Measurements from ENCODE around the gene PINK1. TPM values are rescaled to one million over a fixed set of nuclear protein-coding genes. Genes with fewer than 3 reads are reported as not detected.
"Not testable (repeated sequence)": the region's sequence is repeated elsewhere in the genome, so short reads cannot be mapped to it uniquely, and the experiment has no call there.

The PINK1 gene
- total RNA-seq, 1 experiment from 2014 or later = 39.7 TPM

GRCh38 chr1:20644416-20644815 is 11.2 kb downstream of the PINK1 start:
- DNase-seq (ENCODE audit: low read depth) = no peak

- no peak for DNase-seq (ENCODE audit: low read depth)
Observed at GRCh38 chr1:20645414-20645813, 12.2 kb downstream of the PINK1 start.

- no peak for DNase-seq (ENCODE audit: low read depth)
Observed at GRCh38 chr1:20648438-20648837, 15.2 kb downstream of the PINK1 start.

GRCh38 chr1:20648946-20649345 is 15.7 kb downstream of the PINK1 start:
- DNase-seq (ENCODE audit: low read depth) = no peak

GRCh38 chr1:20652300-20652699 is 19.0 kb downstream of the PINK1 start:
- DNase-seq (ENCODE audit: low read depth) = no peak

GRCh38 chr1:20654104-20654690 is 20.9 kb downstream of the PINK1 start:
- DNase-seq (ENCODE audit: low read depth) = no peak

- no peak for DNase-seq (ENCODE audit: low read depth)
Observed at GRCh38 chr1:20657024-20657423, 23.8 kb downstream of the PINK1 start.

- no peak for DNase-seq (ENCODE audit: low read depth)
Observed at GRCh38 chr1:20658166-20658915, 25.1 kb downstream of the PINK1 start.

- DNase-seq (ENCODE audit: low read depth) = no peak
Observed at GRCh38 chr1:20660363-20660762, 27.1 kb downstream of the PINK1 start.

- DNase-seq (ENCODE audit: low read depth) = no peak
Observed at GRCh38 chr1:20660847-20661206, 27.6 kb downstream of the PINK1 start.

GRCh38 chr1:20661207-20662109 is 28.2 kb downstream of the PINK1 start, which contains the start of gene DDOST:
Gene DDOST (minus strand): TSS chr1:20661369. CDS start chr1:20661350, 19 bp downstream.
- DNase-seq (ENCODE audit: low read depth) = peak; percentile 96

- DNase-seq (ENCODE audit: low read depth) = no peak
Observed at GRCh38 chr1:20662110-20662475, 28.8 kb downstream of the PINK1 start.

GRCh38 chr1:20663365-20663764 is 30.1 kb downstream of the PINK1 start:
- no peak for DNase-seq (ENCODE audit: low read depth)

GRCh38 chr1:20663969-20664715 is 30.9 kb downstream of the PINK1 start:
- DNase-seq (ENCODE audit: low read depth) = no peak

GRCh38 chr1:20665726-20666125 is 32.5 kb downstream of the PINK1 start:
- DNase-seq (ENCODE audit: low read depth) = no peak

GRCh38 chr1:20666146-20666545 is 32.9 kb downstream of the PINK1 start:
- no peak for DNase-seq (ENCODE audit: low read depth)

GRCh38 chr1:20666804-20667203 is 33.5 kb downstream of the PINK1 start:
- DNase-seq (ENCODE audit: low read depth) = peak; percentile 40

- DNase-seq (ENCODE audit: low read depth) = no peak
Observed at GRCh38 chr1:20668581-20668980, 35.3 kb downstream of the PINK1 start.

GRCh38 chr1:20670936-20671335 is 37.7 kb downstream of the PINK1 start:
- no peak for DNase-seq (ENCODE audit: low read depth)

- DNase-seq (ENCODE audit: low read depth) = no peak
Observed at GRCh38 chr1:20672265-20672632, 39.0 kb downstream of the PINK1 start.

- not testable (repeated sequence) for DNase-seq (ENCODE audit: low read depth)
Observed at GRCh38 chr1:20673626-20674025, 40.4 kb downstream of the PINK1 start.

- DNase-seq (ENCODE audit: low read depth) = no peak
Observed at GRCh38 chr1:20678599-20678998, 45.3 kb downstream of the PINK1 start.
